HFFc6 (cell line): ENCODE results near the gene SLA2. TPM values are rescaled to one million over a fixed set of nuclear protein-coding genes. Genes with fewer than 3 reads are reported as not detected.
A peak's percentile ranks its signal among the peaks of the same experiment; 100 is the strongest.

ENCODE experiments used
- DNase-seq: peaks from one replicate; pipeline ENCODE4 v3.0.0-alpha.2; 2018
- H3K27ac Mint-ChIP-seq: 2 replicates; pipeline ENCODE4 v1.8.0; 2020; ENCODE audit warnings: mild to moderate bottlenecking, mixed read lengths
- H3K27me3 Mint-ChIP-seq: 2 replicates; pipeline ENCODE4 v1.8.0; 2021; ENCODE audit warnings: mild to moderate bottlenecking, moderate library complexity, mixed read lengths; ENCODE audit not compliant: insufficient read depth
- H3K36me3 Mint-ChIP-seq: 2 replicates; pipeline ENCODE4 v1.8.0; 2021; ENCODE audit warnings: low read depth, mixed read lengths
- H3K4me1 Mint-ChIP-seq: 2 replicates; pipeline ENCODE4 v1.8.0; 2020; ENCODE audit warnings: low read depth, mixed read lengths
- H3K4me3 Mint-ChIP-seq: 2 replicates; pipeline ENCODE4 v1.8.0; 2020; ENCODE audit warnings: mild to moderate bottlenecking, moderate library complexity, mixed read lengths
- H3K9me3 Mint-ChIP-seq: 2 replicates; pipeline ENCODE4 v1.8.0; 2020; ENCODE audit warnings: mild to moderate bottlenecking, mixed read lengths
- total RNA-seq, 6 experiments: library from RNA; stranded (reverse); fragmentation: NEBNext Ultra II Directional; extraction: Animal tissue kit (Norgen Biotek cat#: 25700); gene quantifications; 2 replicates in 1 of 6; 3 replicates in 5 of 6; pipeline ENCODE4 v1.2.3, GENCODE V29; 2021
- TF ChIP-seq, protein P1 (sequence below): fragments of 200-600 bp; sonication (generic); IDR thresholded peaks from 2 replicates; pipeline ENCODE4 v1.5.0; 2021; ENCODE audit warnings: antibody characterized with exemption, mild to moderate bottlenecking

SLA2 gene
- total RNA-seq, 6 experiments from 2014 or later, result not detected

GRCh38 chr20:36576081-36576445, 69.9 kb downstream of the SLA2 start:
- peaks cover 6% of the 10 kb centered on the region for H3K27me3 Mint-ChIP-seq
- DNase-seq, result no peak
- no peaks in the 10 kb centered on the region for H3K9me3 Mint-ChIP-seq
- peaks cover 7% of the 10 kb centered on the region; the same call in 1 of the 2 replicates for H3K36me3 Mint-ChIP-seq
- TF ChIP-seq, protein P1, sequence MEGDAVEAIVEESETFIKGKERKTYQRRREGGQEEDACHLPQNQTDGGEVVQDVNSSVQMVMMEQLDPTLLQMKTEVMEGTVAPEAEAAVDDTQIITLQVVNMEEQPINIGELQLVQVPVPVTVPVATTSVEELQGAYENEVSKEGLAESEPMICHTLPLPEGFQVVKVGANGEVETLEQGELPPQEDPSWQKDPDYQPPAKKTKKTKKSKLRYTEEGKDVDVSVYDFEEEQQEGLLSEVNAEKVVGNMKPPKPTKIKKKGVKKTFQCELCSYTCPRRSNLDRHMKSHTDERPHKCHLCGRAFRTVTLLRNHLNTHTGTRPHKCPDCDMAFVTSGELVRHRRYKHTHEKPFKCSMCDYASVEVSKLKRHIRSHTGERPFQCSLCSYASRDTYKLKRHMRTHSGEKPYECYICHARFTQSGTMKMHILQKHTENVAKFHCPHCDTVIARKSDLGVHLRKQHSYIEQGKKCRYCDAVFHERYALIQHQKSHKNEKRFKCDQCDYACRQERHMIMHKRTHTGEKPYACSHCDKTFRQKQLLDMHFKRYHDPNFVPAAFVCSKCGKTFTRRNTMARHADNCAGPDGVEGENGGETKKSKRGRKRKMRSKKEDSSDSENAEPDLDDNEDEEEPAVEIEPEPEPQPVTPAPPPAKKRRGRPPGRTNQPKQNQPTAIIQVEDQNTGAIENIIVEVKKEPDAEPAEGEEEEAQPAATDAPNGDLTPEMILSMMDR, result no peak
- peaks cover 33% of the 10 kb centered on the region for H3K4me1 Mint-ChIP-seq
- no peak overlapping the region for H3K27ac Mint-ChIP-seq
- no peak overlapping the region for H3K4me3 Mint-ChIP-seq

- peaks cover 32% of the 10 kb centered on the region for H3K4me1 Mint-ChIP-seq
- H3K36me3 Mint-ChIP-seq, result no peaks in the 10 kb centered on the region
- no peaks in the 10 kb centered on the region for H3K9me3 Mint-ChIP-seq
- H3K4me3 Mint-ChIP-seq, result peak overlapping the region; percentile 89
- peaks cover 6% of the 10 kb centered on the region for H3K27me3 Mint-ChIP-seq
- TF ChIP-seq, protein P1, result no peak
- no peak for DNase-seq
- H3K27ac Mint-ChIP-seq, result peak overlapping the region; percentile 73
Observed at GRCh38 chr20:36574366-36575135, 71.4 kb downstream of the SLA2 start.

GRCh38 chr20:36573798-36574365, 72.1 kb downstream of the SLA2 start:
- Mint-ChIP-seq H3K27me3 (peaks cover 6% of the 10 kb centered on the region), H3K27ac (no peak overlapping the region), H3K4me1 (peaks cover 35% of the 10 kb centered on the region), H3K9me3 (no peaks in the 10 kb centered on the region), H3K4me3 (peak overlapping the region; percentile 62), H3K36me3 (no peaks in the 10 kb centered on the region)
- TF ChIP-seq, protein P1, result peak; percentile 25; the same call in 1 of the 2 replicates
- no peak for DNase-seq

DNA sequence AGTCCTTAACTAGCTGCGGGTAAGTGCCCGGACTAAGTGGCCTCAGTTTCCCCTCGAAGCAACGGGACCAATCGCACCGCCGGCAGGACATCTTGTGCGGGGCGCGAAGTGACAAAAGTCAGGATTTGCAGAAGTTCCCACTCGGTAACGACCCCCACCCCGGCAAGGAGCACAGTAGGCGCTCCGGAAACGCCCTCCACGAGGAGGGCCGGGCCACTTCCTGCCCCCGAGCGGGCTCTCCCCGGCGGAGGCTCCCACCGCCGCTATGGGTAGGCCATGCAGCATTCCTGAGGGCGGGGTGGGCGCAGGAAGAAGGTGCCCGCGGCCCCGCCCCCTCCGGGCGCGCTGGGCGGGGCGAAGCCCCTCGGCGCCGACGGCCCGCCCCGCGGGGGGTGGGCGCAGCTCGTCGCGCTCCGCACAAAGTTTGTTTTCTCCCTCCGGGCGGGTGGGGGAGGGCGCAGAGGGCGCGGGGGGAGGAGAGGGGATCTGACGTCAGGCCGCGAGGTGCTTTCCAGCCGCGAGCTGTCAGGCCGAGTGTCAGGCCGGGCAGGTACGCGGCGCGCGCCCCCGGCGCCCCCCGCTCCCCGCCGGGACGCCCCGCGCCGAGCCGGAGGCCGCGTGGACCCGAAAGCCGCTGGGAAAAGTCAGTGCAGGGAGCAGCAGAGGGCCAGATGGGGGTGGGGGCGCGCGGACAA, 72.7 kb downstream of the SLA2 start, which contains the start of gene TGIF2:
Gene TGIF2 (plus strand): TSS at position 495 of the 695 bp plus-strand sequence. CDS start 5,178 bp downstream, outside the sequence.
- Mint-ChIP-seq H3K4me3 (peak within 1 kb of the TSS; percentile 89), H3K4me1 (peaks cover 35% of the 10 kb centered on the region), H3K27ac (peak within 1 kb of the TSS; percentile 83), H3K27me3 (peaks cover 6% of the 10 kb centered on the region), H3K9me3 (no peaks in the 10 kb centered on the region), H3K36me3 (no peaks in the 10 kb centered on the region)
- peak; percentile 58 for DNase-seq
- TF ChIP-seq, protein P1, result no peak

- peaks cover 6% of the 10 kb centered on the region for H3K27me3 Mint-ChIP-seq
Observed at GRCh38 chr20:36572701-36573102, 73.3 kb downstream of the SLA2 start.

More at GRCh38 chr20:36572701-36573102, 73.3 kb downstream of the SLA2 start:
- TF ChIP-seq, protein P1, result no peak
- H3K36me3 Mint-ChIP-seq, result no peaks in the 10 kb centered on the region
- peaks cover 35% of the 10 kb centered on the region for H3K4me1 Mint-ChIP-seq
- peak overlapping the region; percentile 80 for H3K4me3 Mint-ChIP-seq
- peak overlapping the region; percentile 83 for H3K27ac Mint-ChIP-seq
- H3K9me3 Mint-ChIP-seq, result no peaks in the 10 kb centered on the region
- peak; percentile 36 for DNase-seq
